SK-N-SH treated with all-trans-retinoic acid at 6 μM for 48 hours (cell line): ENCODE results near the gene EPC2.

Source experiments
- ATAC-seq: fragments of 200-7000 bp; cut with Tn5 transposase; 3 replicates; pipeline ENCODE4 v1.9.1; 2020; ENCODE audit warnings: mild to moderate bottlenecking, moderate library complexity
- ARNTL ChIP-seq: fragments of 450-650 bp; formaldehyde crosslinking; IDR thresholded peaks from 2 replicates; pipeline ENCODE4 v1.5.0; 2020; ENCODE audit warnings: low read depth, mild to moderate bottlenecking, moderate library complexity, borderline replicate concordance
- BACH2 ChIP-seq: fragments of 250-450 bp; sonication (Bioruptor Pico); IDR thresholded peaks from 2 replicates; pipeline ENCODE4 v1.9.0; 2021; ENCODE audit warnings: mild to moderate bottlenecking, borderline replicate concordance
- CSDC2 ChIP-seq: fragments of 250-450 bp; sonication (Bioruptor Pico); IDR thresholded peaks from 2 replicates; pipeline ENCODE4 v1.5.0; 2020; ENCODE audit warnings: mild to moderate bottlenecking, moderate library complexity
- CSRNP3 ChIP-seq: fragments of 250-450 bp; sonication (Bioruptor Pico); IDR thresholded peaks from 2 replicates; pipeline ENCODE4 v1.5.1; 2021; ENCODE audit warnings: mild to moderate bottlenecking, moderate library complexity
- ESRRG ChIP-seq: fragments of 250-450 bp; sonication (Bioruptor Pico); IDR thresholded peaks from 2 replicates; pipeline ENCODE4 v1.6.1; 2021; ENCODE audit warnings: mild to moderate bottlenecking
- GLIS3 ChIP-seq: fragments of 250-450 bp; sonication (Bioruptor Pico); IDR thresholded peaks from 2 replicates; pipeline ENCODE4 v1.5.0; 2020; ENCODE audit warnings: mild to moderate bottlenecking, moderate library complexity
- ISL1 ChIP-seq: fragments of 250-450 bp; sonication (Bioruptor Pico); IDR thresholded peaks from 2 replicates; pipeline ENCODE4 v2.1.2; 2022; ENCODE audit warnings: mild to moderate bottlenecking, moderate library complexity
- OSR1 ChIP-seq: fragments of 250-450 bp; sonication (Bioruptor Pico); IDR thresholded peaks from 2 replicates; pipeline ENCODE4 v1.8.0; 2022; ENCODE audit warnings: moderate library complexity, mild to moderate bottlenecking, inconsistent platforms
- PATZ1 ChIP-seq: fragments of 250-450 bp; sonication (Bioruptor Pico); IDR thresholded peaks from 2 replicates; pipeline ENCODE4 v1.8.0; 2020; ENCODE audit warnings: mild to moderate bottlenecking, moderate library complexity, borderline replicate concordance
- PPARA ChIP-seq: fragments of 250-450 bp; sonication (Bioruptor Pico); IDR thresholded peaks from 2 replicates; pipeline ENCODE4 v1.5.0; 2020; ENCODE audit warnings: mild to moderate bottlenecking, borderline replicate concordance
- RARB ChIP-seq: fragments of 250-450 bp; sonication (Bioruptor Pico); IDR thresholded peaks from 2 replicates; pipeline ENCODE4 v1.8.0; 2021; ENCODE audit warnings: mild to moderate bottlenecking, moderate library complexity
- SNAI2 ChIP-seq: fragments of 250-450 bp; sonication (Bioruptor Pico); IDR thresholded peaks from 2 replicates; pipeline ENCODE4 v1.5.0; 2020; ENCODE audit warnings: mild to moderate bottlenecking, moderate library complexity
- TCF4 ChIP-seq: fragments of 250-450 bp; sonication (Bioruptor Pico); IDR thresholded peaks from 2 replicates; pipeline ENCODE4 v1.8.0; 2021; ENCODE audit warnings: mild to moderate bottlenecking, moderate library complexity, borderline replicate concordance
- TOX ChIP-seq: fragments of 250-450 bp; sonication (Bioruptor Pico); IDR thresholded peaks from 2 replicates; pipeline ENCODE4 v1.8.0; 2021; ENCODE audit warnings: mild to moderate bottlenecking, moderate library complexity, borderline replicate concordance
- ZC3H10 ChIP-seq: fragments of 250-450 bp; sonication (Bioruptor Pico); IDR thresholded peaks from 2 replicates; pipeline ENCODE4 v1.5.1; 2021; ENCODE audit warnings: mild to moderate bottlenecking, moderate library complexity
- ZFP3 ChIP-seq: fragments of 250-450 bp; sonication (Bioruptor Pico); IDR thresholded peaks from 2 replicates; pipeline ENCODE4 v1.5.0; 2020; ENCODE audit warnings: mild to moderate bottlenecking, moderate library complexity
- ZFP30 ChIP-seq: fragments of 450-650 bp; formaldehyde crosslinking; IDR thresholded peaks from 2 replicates; pipeline ENCODE4 v1.5.0; 2022; ENCODE audit warnings: mild to moderate bottlenecking, moderate library complexity
- ZNF565 ChIP-seq: fragments of 450-650 bp; formaldehyde crosslinking; conservative IDR thresholded peaks from 2 replicates; pipeline ENCODE4 v1.5.0; 2020; ENCODE audit warnings: low read depth, mild to moderate bottlenecking, moderate library complexity
- ZNF70 ChIP-seq: fragments of 450-650 bp; formaldehyde crosslinking; IDR thresholded peaks from 2 replicates; pipeline ENCODE4 v1.5.0; 2020; ENCODE audit warnings: mild to moderate bottlenecking, moderate library complexity
- ZNF8 ChIP-seq: fragments of 450-650 bp; formaldehyde crosslinking; IDR thresholded peaks from 2 replicates; pipeline ENCODE4 v1.5.0; 2020; ENCODE audit warnings: mild to moderate bottlenecking, moderate library complexity
- TF ChIP-seq, protein P1 (sequence below): fragments of 250-450 bp; sonication (Bioruptor Pico); IDR thresholded peaks from 2 replicates; pipeline ENCODE4 v1.5.0; 2020; ENCODE audit warnings: mild to moderate bottlenecking, moderate library complexity
- TF ChIP-seq, protein P2 (sequence below): fragments of 250-450 bp; sonication (Bioruptor Pico); IDR thresholded peaks from 2 replicates; pipeline ENCODE4 v1.5.1; 2020; ENCODE audit warnings: low read depth, mild to moderate bottlenecking, moderate library complexity
- TF ChIP-seq, protein P3 (sequence below): fragments of 250-450 bp; sonication (Bioruptor Pico); IDR thresholded peaks from 2 replicates; pipeline ENCODE4 v1.8.0; 2021; ENCODE audit warnings: low read depth, mild to moderate bottlenecking, moderate library complexity, borderline replicate concordance

EPC2 gene

DNA sequence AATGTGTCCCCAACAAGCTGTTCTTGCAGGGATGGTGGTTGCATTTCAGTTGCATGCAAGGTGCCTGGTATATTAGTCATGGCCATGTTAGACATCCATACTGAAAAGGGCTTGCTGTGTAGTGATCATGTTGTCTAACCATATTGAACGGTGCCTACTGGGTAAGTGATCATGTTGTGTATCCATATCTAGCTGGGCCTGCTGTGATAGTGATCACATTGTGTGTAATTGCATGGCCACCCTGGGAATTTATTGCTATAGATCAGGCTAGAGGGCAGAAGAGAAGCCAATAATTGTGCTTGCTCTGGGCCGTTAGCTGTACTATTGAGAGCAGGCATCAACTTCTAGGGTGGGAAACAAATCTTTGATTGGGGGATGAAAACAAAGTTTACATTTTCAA, 9.8 kb upstream of the EPC2 start:
- ATAC-seq = no peak
- TF ChIP-seq ZC3H10 (CRISPR knock-in tag) = no peak
- TF ChIP-seq ZNF8 (CRISPR knock-in tag) = no peak
- TF ChIP-seq ZFP30 (CRISPR knock-in tag) = no peak
- no peak for TF ChIP-seq PPARA (CRISPR knock-in tag)
- no peak for TF ChIP-seq ZNF70 (CRISPR knock-in tag)
- no peak for TF ChIP-seq CSDC2 (CRISPR knock-in tag)
- no peak for TF ChIP-seq RARB
- TF ChIP-seq, protein P1, sequence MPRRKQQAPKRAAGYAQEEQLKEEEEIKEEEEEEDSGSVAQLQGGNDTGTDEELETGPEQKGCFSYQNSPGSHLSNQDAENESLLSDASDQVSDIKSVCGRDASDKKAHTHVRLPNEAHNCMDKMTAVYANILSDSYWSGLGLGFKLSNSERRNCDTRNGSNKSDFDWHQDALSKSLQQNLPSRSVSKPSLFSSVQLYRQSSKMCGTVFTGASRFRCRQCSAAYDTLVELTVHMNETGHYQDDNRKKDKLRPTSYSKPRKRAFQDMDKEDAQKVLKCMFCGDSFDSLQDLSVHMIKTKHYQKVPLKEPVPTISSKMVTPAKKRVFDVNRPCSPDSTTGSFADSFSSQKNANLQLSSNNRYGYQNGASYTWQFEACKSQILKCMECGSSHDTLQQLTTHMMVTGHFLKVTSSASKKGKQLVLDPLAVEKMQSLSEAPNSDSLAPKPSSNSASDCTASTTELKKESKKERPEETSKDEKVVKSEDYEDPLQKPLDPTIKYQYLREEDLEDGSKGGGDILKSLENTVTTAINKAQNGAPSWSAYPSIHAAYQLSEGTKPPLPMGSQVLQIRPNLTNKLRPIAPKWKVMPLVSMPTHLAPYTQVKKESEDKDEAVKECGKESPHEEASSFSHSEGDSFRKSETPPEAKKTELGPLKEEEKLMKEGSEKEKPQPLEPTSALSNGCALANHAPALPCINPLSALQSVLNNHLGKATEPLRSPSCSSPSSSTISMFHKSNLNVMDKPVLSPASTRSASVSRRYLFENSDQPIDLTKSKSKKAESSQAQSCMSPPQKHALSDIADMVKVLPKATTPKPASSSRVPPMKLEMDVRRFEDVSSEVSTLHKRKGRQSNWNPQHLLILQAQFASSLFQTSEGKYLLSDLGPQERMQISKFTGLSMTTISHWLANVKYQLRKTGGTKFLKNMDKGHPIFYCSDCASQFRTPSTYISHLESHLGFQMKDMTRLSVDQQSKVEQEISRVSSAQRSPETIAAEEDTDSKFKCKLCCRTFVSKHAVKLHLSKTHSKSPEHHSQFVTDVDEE (CRISPR knock-in tag) = no peak
- no peak for TF ChIP-seq ZFP3 (CRISPR knock-in tag)
- no peak for TF ChIP-seq TOX (CRISPR knock-in tag)
- TF ChIP-seq, protein P2, sequence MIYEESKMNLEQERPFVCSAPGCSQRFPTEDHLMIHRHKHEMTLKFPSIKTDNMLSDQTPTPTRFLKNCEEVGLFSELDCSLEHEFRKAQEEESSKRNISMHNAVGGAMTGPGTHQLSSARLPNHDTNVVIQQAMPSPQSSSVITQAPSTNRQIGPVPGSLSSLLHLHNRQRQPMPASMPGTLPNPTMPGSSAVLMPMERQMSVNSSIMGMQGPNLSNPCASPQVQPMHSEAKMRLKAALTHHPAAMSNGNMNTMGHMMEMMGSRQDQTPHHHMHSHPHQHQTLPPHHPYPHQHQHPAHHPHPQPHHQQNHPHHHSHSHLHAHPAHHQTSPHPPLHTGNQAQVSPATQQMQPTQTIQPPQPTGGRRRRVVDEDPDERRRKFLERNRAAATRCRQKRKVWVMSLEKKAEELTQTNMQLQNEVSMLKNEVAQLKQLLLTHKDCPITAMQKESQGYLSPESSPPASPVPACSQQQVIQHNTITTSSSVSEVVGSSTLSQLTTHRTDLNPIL (CRISPR knock-in tag) = no peak
- TF ChIP-seq ESRRG (CRISPR knock-in tag) = no peak
- TF ChIP-seq, protein P3, sequence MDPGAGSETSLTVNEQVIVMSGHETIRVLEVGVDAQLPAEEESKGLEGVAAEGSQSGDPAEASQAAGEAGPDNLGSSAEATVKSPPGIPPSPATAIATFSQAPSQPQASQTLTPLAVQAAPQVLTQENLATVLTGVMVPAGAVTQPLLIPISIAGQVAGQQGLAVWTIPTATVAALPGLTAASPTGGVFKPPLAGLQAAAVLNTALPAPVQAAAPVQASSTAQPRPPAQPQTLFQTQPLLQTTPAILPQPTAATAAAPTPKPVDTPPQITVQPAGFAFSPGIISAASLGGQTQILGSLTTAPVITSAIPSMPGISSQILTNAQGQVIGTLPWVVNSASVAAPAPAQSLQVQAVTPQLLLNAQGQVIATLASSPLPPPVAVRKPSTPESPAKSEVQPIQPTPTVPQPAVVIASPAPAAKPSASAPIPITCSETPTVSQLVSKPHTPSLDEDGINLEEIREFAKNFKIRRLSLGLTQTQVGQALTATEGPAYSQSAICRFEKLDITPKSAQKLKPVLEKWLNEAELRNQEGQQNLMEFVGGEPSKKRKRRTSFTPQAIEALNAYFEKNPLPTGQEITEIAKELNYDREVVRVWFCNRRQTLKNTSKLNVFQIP (CRISPR knock-in tag) = no peak
- no peak for TF ChIP-seq ZNF565 (CRISPR knock-in tag)

- no peak for ATAC-seq
- TF ChIP-seq OSR1 (CRISPR knock-in tag) = no peak
These were observed 6.0 kb upstream of the EPC2 start for GRCh38 chr2:148638543-148638942.

GRCh38 chr2:148640767-148641166, 3.8 kb upstream of the EPC2 start:
- no peak for ATAC-seq
- TF ChIP-seq GLIS3 (CRISPR knock-in tag) = no peak
- TF ChIP-seq PPARA (CRISPR knock-in tag) = no peak
- TF ChIP-seq, protein P2 (CRISPR knock-in tag) = no peak
- no peak for TF ChIP-seq SNAI2 (CRISPR knock-in tag)
- no peak for TF ChIP-seq ARNTL (CRISPR knock-in tag)
- TF ChIP-seq BACH2 (CRISPR knock-in tag) = no peak
- no peak for TF ChIP-seq RARB
- no peak for TF ChIP-seq ESRRG (CRISPR knock-in tag)
- TF ChIP-seq TOX (CRISPR knock-in tag) = no peak
- TF ChIP-seq CSDC2 (CRISPR knock-in tag) = no peak
- TF ChIP-seq, protein P1 (CRISPR knock-in tag) = no peak
- TF ChIP-seq OSR1 (CRISPR knock-in tag) = no peak
- no peak for TF ChIP-seq PATZ1 (CRISPR knock-in tag)
- no peak for TF ChIP-seq ZC3H10 (CRISPR knock-in tag)
- TF ChIP-seq ZNF8 (CRISPR knock-in tag) = no peak
- TF ChIP-seq ZNF70 (CRISPR knock-in tag) = no peak
- no peak for TF ChIP-seq ZFP30 (CRISPR knock-in tag)
- TF ChIP-seq CSRNP3 (CRISPR knock-in tag) = no peak
- no peak for TF ChIP-seq TCF4 (CRISPR knock-in tag)
- no peak for TF ChIP-seq ISL1 (CRISPR knock-in tag)
